Sigmoid colon (tissue), 7 donors: ENCODE measurements around the gene ZNF568. TPM values are rescaled to one million over a fixed set of nuclear protein-coding genes. Genes with fewer than 3 reads are reported as not detected.

ENCODE experiments used
- DNase-seq: peaks from one replicate; pipeline ENCODE4 v3.0.0-alpha.2; 2019
- H3K27ac ChIP-seq, 4 donors: fragments of 200-600 bp; sonication (generic); one replicate each; pipeline ENCODE4 v1.5.1; 2016 to 2019; ENCODE audit warnings: mild to moderate bottlenecking in 1 of 4
- H3K27me3 ChIP-seq, 3 donors: fragments of 200-600 bp; sonication (generic); one replicate each; pipeline ENCODE4 v1.5.1; 2019; ENCODE audit warnings: mild to moderate bottlenecking in 1 of 3
- H3K36me3 ChIP-seq, 4 donors: fragments of 200-600 bp; sonication (generic); one replicate each; pipeline ENCODE4 v1.5.1; 2016 to 2019
- H3K4me1 ChIP-seq, 4 donors: fragments of 200-600 bp; sonication (generic); one replicate each; pipeline ENCODE4 v1.5.1; 2017 to 2019
- H3K4me3 ChIP-seq, 4 donors: fragments of 200-600 bp; sonication (generic); one replicate each; pipeline ENCODE4 v1.5.1; 2017 to 2019; ENCODE audit warnings: mild to moderate bottlenecking in 2 of 4, moderate library complexity in 1 of 4
- H3K9me3 ChIP-seq, 4 donors: fragments of 200-600 bp in 3 of 4; sonication (generic) in 3 of 4; one replicate each; pipeline versions ENCODE4 v1.5.1 to v1.6.1; 2013 to 2019
- EP300 ChIP-seq, 4 donors: sonication (generic); formaldehyde crosslinking; IDR thresholded peaks; one replicate each; pipeline ENCODE4 v1.6.1; 2017; ENCODE audit warnings: antibody characterized with exemption in 4 of 4
- POLR2A ChIP-seq, 2 donors: fragments of 450-650 bp; IDR thresholded peaks; one replicate each; pipeline ENCODE4 v1.6.1; 2016; ENCODE audit warnings: antibody characterized with exemption in 2 of 2, mild to moderate bottlenecking in 2 of 2, moderate library complexity in 2 of 2
- POLR2AphosphoS5 ChIP-seq, 4 donors: sonication (generic); formaldehyde crosslinking; IDR thresholded peaks; one replicate each; pipeline ENCODE4 v1.6.1; 2017; ENCODE audit warnings: antibody characterized with exemption in 4 of 4
- WGBS, 2 donors: extraction: QIAGEN DNeasy Blood & Tissue Kit; methylation state at CpG; one replicate each; pipeline ENCODE4 v1.1.7; 2013; 5-methylcytosine and 5-hydroxymethylcytosine counted together
- intact Hi-C: fragments of 100-400 bp; cut with DNase I; formaldehyde crosslinking; loops from one replicate; pipeline ENCODE4 v1.15.1; 2023
- polyA plus RNA-seq, 3 donors: library from polyadenylated mRNA; stranded (reverse); fragments of 200-250 nt; gene quantifications; one replicate each; pipeline ENCODE4 v1.2.3, GENCODE V29; 2013
- total RNA-seq, 4 donors: library from RNA; depleted of rRNA; stranded (reverse); fragments of >200 nt; gene quantifications; one replicate each; pipeline ENCODE4 v1.1.0, GENCODE V29; 2016
- TF ChIP-seq, protein P1 (sequence below), 4 experiments: fragments of 450-650 bp in 3 of 4; fragments of 200-600 bp in 1 of 4; IDR thresholded peaks; one replicate each; pipeline ENCODE4 v1.5.1; 2016 to 2019; ENCODE audit warnings: antibody characterized with exemption in 4 of 4, mild to moderate bottlenecking in 3 of 4, moderate library complexity in 2 of 4
- donor health status: healthy with polysubstance abuse.
- donor health status: Bipolar disorder and iron deficiency.
- donor health status: healthy.

Gene ZNF568
- total RNA-seq, result 10 to 100 TPM in 3 of 4 donors, 1 to 10 TPM in 1; 8.7 to 18.9 (median 14.0) TPM
- 1 to 10 TPM in 1 of 3 donors, under 1 TPM in 2; 0.60 to 3.2 (median 0.69) TPM for polyA plus RNA-seq

DNA sequence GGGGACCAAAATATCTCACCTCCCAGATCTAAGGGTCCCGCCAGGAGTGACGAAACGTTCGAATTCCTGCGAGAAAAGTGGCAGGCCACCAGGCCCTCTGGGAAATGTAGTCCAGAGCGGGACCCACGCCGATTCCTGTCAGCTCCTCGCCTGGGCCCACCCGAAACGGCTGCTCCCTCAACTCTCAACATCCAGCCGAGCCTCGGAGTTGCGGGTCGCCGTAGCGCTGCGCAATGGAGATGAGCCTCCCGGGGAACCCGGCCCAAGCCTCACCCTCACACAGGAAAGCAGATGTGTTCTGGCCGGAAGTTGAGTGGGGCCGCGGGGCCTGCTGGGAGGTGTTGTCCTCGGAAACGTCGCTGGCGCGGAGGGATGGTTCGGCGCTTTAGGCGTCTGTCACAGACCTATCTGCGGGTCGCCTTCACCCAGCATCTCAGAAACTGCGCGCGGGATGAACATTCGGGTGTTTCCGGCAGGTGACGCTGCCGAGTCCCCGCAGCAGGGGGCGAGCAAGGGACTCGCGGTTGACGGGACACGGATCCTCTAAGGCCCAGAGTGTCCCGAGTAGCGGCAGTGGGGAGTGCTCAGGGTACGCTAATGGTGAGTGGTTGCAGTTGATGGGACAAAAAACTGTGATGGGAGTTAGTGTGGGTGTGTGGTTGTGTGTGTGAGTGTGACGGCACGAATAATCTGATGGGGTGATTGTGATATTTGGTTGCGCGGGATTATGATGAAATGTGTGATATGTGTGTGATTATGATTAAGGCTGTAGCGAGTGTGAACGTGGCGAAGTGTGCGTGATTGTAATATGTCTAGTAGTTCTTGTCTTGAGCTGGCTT is at the start of gene ZNF568, which contains the start of gene ZNF829:
ZNF568 (plus strand) TSS at position 341 of the 839 bp plus-strand sequence. CDS start 6,439 bp downstream, outside the sequence.
ZNF829 (minus strand) TSS at position 300 of the 839 bp plus-strand sequence. CDS start 1,124 bp downstream, outside the sequence.
- Histone ChIP-seq H3K36me3 (peaks cover 0 to 41% (median 9%) of the 10 kb centered on the region in 4 donors), H3K27ac (peak within 1 kb of the TSS; percentile 91 to 96 (median 93)), H3K4me3 (peak within 1 kb of the TSS; percentile 65 to 77 (median 68)), H3K27me3 (no peaks in the 10 kb centered on the region), H3K9me3 (peaks cover 0 to 10% (median 0%) of the 10 kb centered on the region in 4 donors), H3K4me1 (peaks cover 0 to 18% (median 17%) of the 10 kb centered on the region in 4 donors)
- DNase-seq, result peak; percentile 91
- intact Hi-C loops, result loop anchor here (2.0 to 10.0 kb wide), 6 partner anchors 56 to 541 kb away; partner anchors contain the start of genes ZFP14, ZNF345, ZNF383 and ZNF461
- 1% methylated on average over 57 of the region's 57 CpGs for WGBS, 2 donors
- TF ChIP-seq POLR2AphosphoS5 (IDR thresholded peaks at IDR 0.05), result peak; percentile 50 to 74 (median 67)
- TF ChIP-seq EP300 (IDR thresholded peaks at IDR 0.05), result no peak
- TF ChIP-seq, protein P1, sequence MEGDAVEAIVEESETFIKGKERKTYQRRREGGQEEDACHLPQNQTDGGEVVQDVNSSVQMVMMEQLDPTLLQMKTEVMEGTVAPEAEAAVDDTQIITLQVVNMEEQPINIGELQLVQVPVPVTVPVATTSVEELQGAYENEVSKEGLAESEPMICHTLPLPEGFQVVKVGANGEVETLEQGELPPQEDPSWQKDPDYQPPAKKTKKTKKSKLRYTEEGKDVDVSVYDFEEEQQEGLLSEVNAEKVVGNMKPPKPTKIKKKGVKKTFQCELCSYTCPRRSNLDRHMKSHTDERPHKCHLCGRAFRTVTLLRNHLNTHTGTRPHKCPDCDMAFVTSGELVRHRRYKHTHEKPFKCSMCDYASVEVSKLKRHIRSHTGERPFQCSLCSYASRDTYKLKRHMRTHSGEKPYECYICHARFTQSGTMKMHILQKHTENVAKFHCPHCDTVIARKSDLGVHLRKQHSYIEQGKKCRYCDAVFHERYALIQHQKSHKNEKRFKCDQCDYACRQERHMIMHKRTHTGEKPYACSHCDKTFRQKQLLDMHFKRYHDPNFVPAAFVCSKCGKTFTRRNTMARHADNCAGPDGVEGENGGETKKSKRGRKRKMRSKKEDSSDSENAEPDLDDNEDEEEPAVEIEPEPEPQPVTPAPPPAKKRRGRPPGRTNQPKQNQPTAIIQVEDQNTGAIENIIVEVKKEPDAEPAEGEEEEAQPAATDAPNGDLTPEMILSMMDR (IDR thresholded peaks at IDR 0.05), result peak in 3 of 4 experiments; percentile 38 to 56 (median 54)
- TF ChIP-seq POLR2A (IDR thresholded peaks at IDR 0.05), result no peak

- no peaks in the 10 kb centered on the region for H3K4me1 ChIP-seq
- peaks cover 47 to 93% (median 75%) of the 10 kb centered on the region in 4 donors for H3K9me3 ChIP-seq
- intact Hi-C loops, result no loop called here
- DNase-seq, result no peak
- H3K4me3 ChIP-seq, result no peak overlapping the region
- 97 to 98% methylated on average over 10 of the region's 10 CpGs for WGBS, 2 donors
- peaks cover 14 to 85% (median 62%) of the 10 kb centered on the region in 4 donors for H3K36me3 ChIP-seq
- no peak for TF ChIP-seq POLR2A (IDR thresholded peaks at IDR 0.05)
- H3K27ac ChIP-seq, result no peak overlapping the region
- H3K27me3 ChIP-seq, result no peaks in the 10 kb centered on the region
Observed at GRCh38 chr19:36876993-36877938, 38.9 kb upstream of the ZNF568 start.

DNA sequence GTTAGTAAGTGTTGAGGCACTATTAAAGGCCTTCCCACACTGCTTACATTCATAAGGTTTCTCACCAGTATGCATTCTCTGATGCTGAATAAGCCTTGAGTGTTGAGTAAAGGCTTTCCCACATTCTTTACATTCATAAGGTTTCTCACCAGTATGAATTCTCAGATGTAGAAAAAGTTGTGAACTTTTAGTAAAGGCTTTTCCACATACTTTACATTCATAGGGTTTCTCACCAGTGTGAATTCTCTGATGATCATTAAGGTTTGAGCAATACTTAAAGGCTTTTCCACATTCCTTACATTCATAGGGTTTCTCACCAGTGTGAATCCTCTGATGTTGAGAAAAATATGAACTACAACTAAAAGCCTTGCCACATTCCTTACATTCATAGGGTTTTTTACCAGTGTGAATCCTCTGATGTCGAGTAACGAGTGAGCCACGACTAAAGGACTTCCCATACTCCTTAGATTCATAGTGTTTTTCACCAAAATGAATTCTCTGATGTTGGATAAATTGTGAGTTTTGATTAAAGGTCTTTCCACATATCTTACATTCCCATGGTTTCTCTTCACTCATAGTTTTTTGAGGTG is 24.3 kb upstream of the ZNF568 start:
- H3K27me3 ChIP-seq, result no peaks in the 10 kb centered on the region
- no peak for DNase-seq
- no peaks in the 10 kb centered on the region for H3K4me1 ChIP-seq
- no peak overlapping the region for H3K27ac ChIP-seq
- intact Hi-C loops, result no loop called here
- H3K9me3 ChIP-seq, result peaks cover 52 to 98% (median 79%) of the 10 kb centered on the region in 4 donors
- H3K4me3 ChIP-seq, result no peak overlapping the region
- TF ChIP-seq POLR2A (IDR thresholded peaks at IDR 0.05) (no peak), EP300 (IDR thresholded peaks at IDR 0.05) (no peak), POLR2AphosphoS5 (IDR thresholded peaks at IDR 0.05) (no peak)
- TF ChIP-seq, protein P1 (IDR thresholded peaks at IDR 0.05), result no peak
- peaks cover 41 to 89% (median 67%) of the 10 kb centered on the region in 4 donors for H3K36me3 ChIP-seq
- 95 to 97% methylated on average over 3 of the region's 3 CpGs for WGBS, 2 donors

DNA sequence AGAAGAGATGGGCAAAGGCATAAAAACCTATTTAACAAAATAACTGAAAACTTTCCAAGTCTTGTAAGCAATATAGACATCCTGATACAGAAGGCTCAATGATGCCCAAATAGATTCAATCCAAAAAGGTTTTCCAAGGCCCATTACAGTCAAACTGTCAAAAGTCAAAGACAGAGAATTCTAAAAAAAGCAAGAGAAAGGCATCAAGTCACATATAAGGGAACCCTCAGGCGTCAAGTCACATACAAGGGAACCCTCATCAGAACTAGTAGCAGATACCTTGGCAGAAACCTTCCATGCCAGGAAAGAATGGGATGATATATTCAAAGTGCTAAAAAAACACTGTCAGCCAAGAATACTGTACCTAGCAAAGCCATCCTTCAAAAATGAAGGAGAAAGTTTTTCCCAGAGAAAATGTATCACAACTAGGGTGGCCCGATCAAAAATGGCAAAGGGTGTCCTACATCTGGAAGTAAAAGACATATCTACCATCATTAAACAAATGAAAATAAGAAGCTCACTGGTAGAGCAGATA is 21.2 kb upstream of the ZNF568 start:
- Histone ChIP-seq H3K27me3 (no peaks in the 10 kb centered on the region), H3K27ac (no peak overlapping the region), H3K36me3 (peaks cover 46 to 100% (median 87%) of the 10 kb centered on the region in 4 donors), H3K4me3 (no peak overlapping the region), H3K4me1 (no peaks in the 10 kb centered on the region), H3K9me3 (peaks cover 60 to 99% (median 80%) of the 10 kb centered on the region in 4 donors)
- no peak for TF ChIP-seq EP300 (IDR thresholded peaks at IDR 0.05)
- no peak for TF ChIP-seq POLR2AphosphoS5 (IDR thresholded peaks at IDR 0.05)
- TF ChIP-seq, protein P1 (IDR thresholded peaks at IDR 0.05), result no peak
- TF ChIP-seq POLR2A (IDR thresholded peaks at IDR 0.05), result no peak
- intact Hi-C loops, result no loop called here
- WGBS, 2 donors, result 95 to 97% methylated on average over 2 of the region's 2 CpGs
- DNase-seq, result no peak
